Cardiac muscle cell (in vitro differentiated cells and primary cell): Measurements from ENCODE around the gene SHROOM3. TPM values are rescaled to one million over a fixed set of nuclear protein-coding genes. Genes with fewer than 3 reads are reported as not detected.

Source experiments
- DNase-seq, 2 donors: peaks; one replicate each; pipeline versions ENCODE4 v3.0.0 to v3.0.0-alpha.2; 2010 to 2017; ENCODE audit warnings: low read depth in 1 of 2, low spot score in 1 of 2
- H3K27ac ChIP-seq: fragments of 200-600 bp; sonication (generic); 2 replicates; pipeline ENCODE4 v1.5.1; 2016
- H3K27me3 ChIP-seq: fragments of 200-600 bp; sonication (generic); 2 replicates; pipeline ENCODE4 v1.6.0; 2016; ENCODE audit warnings: control low read depth
- H3K36me3 ChIP-seq: fragments of 200-600 bp; sonication (generic); 2 replicates; pipeline ENCODE4 v1.5.1; 2016; ENCODE audit warnings: control low read depth
- H3K4me1 ChIP-seq: fragments of 200-600 bp; sonication (generic); 2 replicates; pipeline ENCODE4 v1.8.1; 2017; ENCODE audit warnings: low read depth, mild to moderate bottlenecking, mixed run types
- H3K4me3 ChIP-seq: fragments of 200-600 bp; sonication (generic); 2 replicates; pipeline ENCODE4 v1.5.1; 2016; ENCODE audit warnings: mild to moderate bottlenecking
- H3K9me3 ChIP-seq: fragments of 200-600 bp; sonication (generic); 2 replicates; pipeline ENCODE4 v1.5.1; 2017; ENCODE audit warnings: low read depth, mild to moderate bottlenecking, control low read depth
- polyA plus RNA-seq: library from polyadenylated mRNA; unstranded; fragments of >200 nt; fragmentation: Nextera tagmentation; extraction: Ambion mirVana; gene quantifications from 2 replicates; pipeline ENCODE4 v1.2.1, GENCODE V29; 2016
- total RNA-seq: library from RNA; depleted of rRNA; stranded (reverse); fragments of >200 nt; gene quantifications from 2 replicates; pipeline ENCODE4 v1.2.3, GENCODE V29; 2016
- TF ChIP-seq, protein P1 (sequence below): IDR thresholded peaks from 2 replicates; pipeline ENCODE4 v1.5.1; 2012; ENCODE audit warnings: low read depth, mild to moderate bottlenecking, low read length

The SHROOM3 gene
- total and polyA plus RNA-seq, 2 experiments from 2014 or later = 13.7 to 47.7 TPM

DNA sequence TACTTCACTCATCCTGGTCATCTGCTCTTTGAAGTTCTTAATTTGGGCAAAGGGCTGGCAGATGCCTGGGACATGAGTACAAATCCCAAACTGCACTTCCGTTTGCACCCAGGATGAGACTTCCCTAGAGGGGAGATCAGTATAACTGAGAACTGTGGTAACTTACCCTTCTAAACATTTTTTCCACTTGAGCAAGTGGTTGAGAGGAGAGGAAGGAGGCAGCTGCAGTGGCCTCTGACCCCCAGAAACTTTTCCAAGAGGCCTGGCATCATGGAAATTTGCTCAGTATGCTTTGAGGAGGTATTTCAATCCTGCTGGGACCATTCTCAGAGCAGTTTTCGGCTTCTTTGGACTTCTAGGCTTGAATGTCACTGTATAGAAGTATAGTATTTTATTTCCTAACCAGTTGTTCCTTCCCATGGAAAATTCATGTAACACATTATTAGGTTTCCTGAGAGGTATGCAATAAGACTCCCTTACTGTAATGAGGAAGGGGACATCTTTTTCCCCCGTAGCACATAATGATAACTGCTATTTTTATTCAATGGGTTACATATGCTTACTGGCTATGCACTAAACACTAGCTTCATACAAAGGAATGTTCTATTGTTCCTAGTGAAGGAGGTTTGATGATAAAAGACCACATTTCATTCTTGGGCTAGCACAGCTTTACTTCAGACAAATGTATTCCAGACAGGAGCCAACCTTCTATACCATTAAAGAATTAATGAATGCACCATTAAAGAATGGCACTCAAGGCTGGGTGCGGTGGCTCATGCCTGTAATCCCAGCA is 129.3 kb downstream of the SHROOM3 start:
- H3K4me3 ChIP-seq = no peak overlapping the region
- H3K27me3 ChIP-seq = no peaks in the 10 kb centered on the region
- H3K4me1 ChIP-seq = peaks cover 30% of the 10 kb centered on the region
- H3K36me3 ChIP-seq = no peaks in the 10 kb centered on the region
- TF ChIP-seq, protein P1, sequence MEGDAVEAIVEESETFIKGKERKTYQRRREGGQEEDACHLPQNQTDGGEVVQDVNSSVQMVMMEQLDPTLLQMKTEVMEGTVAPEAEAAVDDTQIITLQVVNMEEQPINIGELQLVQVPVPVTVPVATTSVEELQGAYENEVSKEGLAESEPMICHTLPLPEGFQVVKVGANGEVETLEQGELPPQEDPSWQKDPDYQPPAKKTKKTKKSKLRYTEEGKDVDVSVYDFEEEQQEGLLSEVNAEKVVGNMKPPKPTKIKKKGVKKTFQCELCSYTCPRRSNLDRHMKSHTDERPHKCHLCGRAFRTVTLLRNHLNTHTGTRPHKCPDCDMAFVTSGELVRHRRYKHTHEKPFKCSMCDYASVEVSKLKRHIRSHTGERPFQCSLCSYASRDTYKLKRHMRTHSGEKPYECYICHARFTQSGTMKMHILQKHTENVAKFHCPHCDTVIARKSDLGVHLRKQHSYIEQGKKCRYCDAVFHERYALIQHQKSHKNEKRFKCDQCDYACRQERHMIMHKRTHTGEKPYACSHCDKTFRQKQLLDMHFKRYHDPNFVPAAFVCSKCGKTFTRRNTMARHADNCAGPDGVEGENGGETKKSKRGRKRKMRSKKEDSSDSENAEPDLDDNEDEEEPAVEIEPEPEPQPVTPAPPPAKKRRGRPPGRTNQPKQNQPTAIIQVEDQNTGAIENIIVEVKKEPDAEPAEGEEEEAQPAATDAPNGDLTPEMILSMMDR = no peak
- H3K27ac ChIP-seq = no peak overlapping the region
- H3K9me3 ChIP-seq = no peaks in the 10 kb centered on the region
- peak; percentile 21 to 28 for DNase-seq

DNA sequence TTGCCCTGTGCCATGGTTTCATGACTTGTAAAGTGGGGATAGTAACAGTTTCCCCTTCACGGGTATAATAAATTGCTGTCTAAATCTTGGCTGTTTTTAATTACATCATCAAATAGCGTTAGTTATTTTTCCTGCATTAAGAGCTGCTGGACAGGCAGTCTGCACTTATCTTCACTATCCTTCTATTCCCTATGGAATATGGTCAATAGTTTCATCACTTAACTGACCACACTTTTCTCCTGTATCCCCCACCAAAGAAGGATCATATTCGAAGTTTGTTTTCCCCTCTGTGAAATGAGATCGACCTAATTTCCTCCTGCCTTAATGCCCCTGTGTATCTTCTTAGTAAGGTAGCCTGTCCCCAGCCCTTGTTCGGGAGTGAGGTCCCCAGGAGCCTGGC is 133.2 kb downstream of the SHROOM3 start:
- Histone ChIP-seq H3K4me1 (peaks cover 46% of the 10 kb centered on the region), H3K9me3 (no peaks in the 10 kb centered on the region), H3K4me3 (no peak overlapping the region), H3K27me3 (no peaks in the 10 kb centered on the region), H3K27ac (no peak overlapping the region), H3K36me3 (no peaks in the 10 kb centered on the region)
- no peak for DNase-seq
- TF ChIP-seq, protein P1 = no peak

DNA sequence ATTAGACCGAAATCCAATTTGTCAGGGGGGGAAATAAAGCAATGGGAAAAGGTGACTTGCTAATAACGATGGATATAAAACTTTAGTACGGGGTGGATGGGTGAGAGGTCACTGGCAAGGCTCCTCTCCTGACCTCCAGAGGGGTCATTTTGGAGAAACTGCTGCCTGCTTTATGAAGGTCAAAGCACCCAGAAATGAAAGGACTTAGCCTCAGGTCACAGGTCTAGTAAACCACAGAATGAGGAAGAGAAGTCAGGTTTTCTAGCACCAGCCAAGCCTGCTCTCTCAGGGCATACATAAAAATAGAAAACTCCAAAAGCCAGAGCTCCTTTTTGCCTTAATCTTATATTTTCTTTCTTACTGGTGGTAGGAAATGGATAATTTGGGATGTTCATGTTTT is 134.2 kb downstream of the SHROOM3 start:
- Histone ChIP-seq H3K27ac (no peak overlapping the region), H3K4me1 (peaks cover 36% of the 10 kb centered on the region), H3K4me3 (no peak overlapping the region), H3K36me3 (no peaks in the 10 kb centered on the region), H3K9me3 (no peaks in the 10 kb centered on the region), H3K27me3 (no peaks in the 10 kb centered on the region)
- no peak for DNase-seq
- TF ChIP-seq, protein P1 = no peak

DNA sequence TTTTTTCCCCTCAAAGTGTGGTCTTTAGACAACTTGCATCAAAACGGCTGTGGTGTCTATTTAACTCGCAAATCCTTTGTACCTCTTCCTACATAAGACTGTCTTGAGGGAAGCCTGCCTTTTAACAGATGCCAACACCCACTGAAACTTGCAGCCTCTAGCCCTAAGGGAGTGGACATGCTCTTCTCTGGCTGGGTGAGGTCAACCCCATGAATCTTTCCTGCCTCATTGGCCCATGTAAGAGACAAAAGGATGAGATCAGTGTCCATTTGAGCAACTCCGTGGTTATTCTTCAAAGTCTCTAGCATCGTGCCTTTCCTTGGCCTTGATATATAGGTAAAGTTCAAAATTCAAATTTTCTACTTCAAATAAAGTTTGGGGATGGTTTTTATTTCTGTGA is 134.7 kb downstream of the SHROOM3 start:
- Histone ChIP-seq H3K4me3 (no peak overlapping the region), H3K27me3 (no peaks in the 10 kb centered on the region), H3K4me1 (peaks cover 33% of the 10 kb centered on the region), H3K9me3 (no peaks in the 10 kb centered on the region), H3K36me3 (no peaks in the 10 kb centered on the region), H3K27ac (peak overlapping the region; percentile 37)
- no peak for DNase-seq
- TF ChIP-seq, protein P1 = no peak

DNA sequence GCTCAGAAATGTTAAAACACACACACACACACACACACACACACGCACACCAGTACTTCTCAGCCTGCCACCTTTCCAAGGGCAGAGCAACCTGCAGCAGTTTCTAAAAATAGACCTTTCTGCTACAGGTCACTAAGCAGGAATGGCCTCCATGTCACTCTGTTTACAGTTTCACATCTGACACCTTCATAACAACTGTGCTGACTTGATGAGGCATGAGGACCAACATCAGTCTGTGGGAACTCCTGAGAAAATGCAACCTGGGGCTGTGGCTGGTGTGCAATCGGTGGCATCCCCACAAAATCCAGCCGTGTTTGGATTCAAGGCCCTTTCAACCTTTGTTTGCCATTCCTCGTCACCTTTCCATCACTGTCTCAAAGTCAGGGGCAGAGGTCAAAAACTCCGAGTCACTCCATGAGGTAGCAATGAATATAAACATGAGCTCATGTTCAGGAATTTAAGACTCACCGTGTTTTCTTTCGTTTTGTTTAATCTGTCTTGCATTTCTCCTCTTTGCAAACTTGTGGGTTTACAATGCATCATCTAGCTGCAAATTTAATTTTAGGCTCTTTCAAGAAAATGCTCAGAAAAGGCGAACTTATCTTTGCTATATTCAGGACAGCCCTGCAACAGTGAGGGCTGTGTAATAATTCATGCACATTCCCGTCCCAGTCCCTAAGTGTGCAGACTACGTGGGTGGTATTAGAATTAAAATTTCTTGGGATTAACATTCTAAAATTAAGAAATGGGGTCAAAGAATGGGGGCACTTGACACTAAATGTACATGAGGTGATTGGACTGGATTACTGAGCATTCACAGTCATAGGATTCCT is 135.3 kb downstream of the SHROOM3 start:
- Histone ChIP-seq H3K27me3 (no peaks in the 10 kb centered on the region), H3K9me3 (no peaks in the 10 kb centered on the region), H3K4me3 (no peak overlapping the region), H3K36me3 (no peaks in the 10 kb centered on the region), H3K27ac (peak overlapping the region; percentile 37), H3K4me1 (peaks cover 33% of the 10 kb centered on the region)
- TF ChIP-seq, protein P1 = no peak
- DNase-seq = peak in 1 of 2 donors; percentile 69
